Right cardiac atrium (tissue), 5 donors: ENCODE data around the gene EPHB2. TPM values are rescaled to one million over a fixed set of nuclear protein-coding genes. Genes with fewer than 3 reads are reported as not detected.
"Not testable (repeated sequence)": the region's sequence is repeated elsewhere in the genome, so short reads cannot be mapped to it uniquely, and the experiment has no call there.

Experiments used
- ATAC-seq, 2 donors: fragments of 200-7000 bp; cut with Tn5 transposase; one replicate each; pipeline versions ENCODE4 v1.8.0 to v1.9.1; 2020; ENCODE audit warnings: moderate library complexity in 2 of 2, mild to moderate bottlenecking in 1 of 2
- DNase-seq, 3 donors: peaks; one replicate each; pipeline ENCODE4 v3.0.0-alpha.2; 2020
- H3K27ac ChIP-seq: one replicate; pipeline ENCODE4 v1.5.1; 2013; ENCODE audit warnings: mild to moderate bottlenecking, low read length, control low read depth, moderate library complexity
- H3K27me3 ChIP-seq: one replicate; pipeline ENCODE4 v1.6.1; 2013; ENCODE audit not compliant: control insufficient read depth, insufficient read depth
- H3K4me1 ChIP-seq: one replicate; pipeline ENCODE4 v1.6.1; 2013; ENCODE audit warnings: low read length; ENCODE audit not compliant: control insufficient read depth, insufficient read depth
- H3K4me3 ChIP-seq: one replicate; pipeline ENCODE4 v1.5.1; 2013; ENCODE audit warnings: low read length, control low read depth
- H3K9me3 ChIP-seq: one replicate; pipeline ENCODE4 v1.6.1; 2013; ENCODE audit warnings: low read length; ENCODE audit not compliant: control insufficient read depth
- WGBS: extraction: QIAGEN DNeasy Blood & Tissue Kit; methylation state at CpG from one replicate; pipeline ENCODE4 v1.1.7; 2013; 5-methylcytosine and 5-hydroxymethylcytosine counted together
- intact Hi-C, 4 donors: fragments of 100-400 bp; cut with DNase I; formaldehyde crosslinking; loops; one replicate each; pipeline versions ENCODE4 v1.11.0 to v1.14.0; 2022 to 2023
- polyA plus RNA-seq: library from polyadenylated mRNA; stranded (reverse); fragments of 200-250 nt; gene quantifications from one replicate; pipeline ENCODE4 v1.2.3, GENCODE V29; 2013
- total RNA-seq, 4 donors: library from RNA; stranded (reverse); fragmentation: NEBNext Ultra II Directional; extraction: Animal tissue kit (Norgen Biotek cat#: 25700); gene quantifications; one replicate each; pipeline ENCODE4 v1.2.1, GENCODE V29; 2021
- donor health status: healthy with polysubstance abuse.
- donor health status: DM: no; HTN: yes; CAD: no.
- donor health status: DM: no; HTN: no; CAD: no.
- donor health status: DM: no; HTN: yes; CAD: no; lungs with severe emphysema.
- donor health status: DM: yes; HTN: yes; CAD: no.

The EPHB2 gene
- total and polyA plus RNA-seq, 5 donors, result 1.2 to 7.7 (median 3.5) TPM

- Histone ChIP-seq H3K4me1 (peaks cover 4% of the 10 kb centered on the region), H3K27ac (no peak overlapping the region), H3K4me3 (no peak overlapping the region), H3K27me3 (no peaks in the 10 kb centered on the region), H3K9me3 (no peaks in the 10 kb centered on the region)
- WGBS, result 72% methylated on average over 7 of the region's 7 CpGs
- no peak for ATAC-seq
- intact Hi-C loops, result no loop called here
- DNase-seq, result no peak
These were observed 120.2 kb downstream of the EPHB2 start for GRCh38 chr1:22830757-22831340.

DNA sequence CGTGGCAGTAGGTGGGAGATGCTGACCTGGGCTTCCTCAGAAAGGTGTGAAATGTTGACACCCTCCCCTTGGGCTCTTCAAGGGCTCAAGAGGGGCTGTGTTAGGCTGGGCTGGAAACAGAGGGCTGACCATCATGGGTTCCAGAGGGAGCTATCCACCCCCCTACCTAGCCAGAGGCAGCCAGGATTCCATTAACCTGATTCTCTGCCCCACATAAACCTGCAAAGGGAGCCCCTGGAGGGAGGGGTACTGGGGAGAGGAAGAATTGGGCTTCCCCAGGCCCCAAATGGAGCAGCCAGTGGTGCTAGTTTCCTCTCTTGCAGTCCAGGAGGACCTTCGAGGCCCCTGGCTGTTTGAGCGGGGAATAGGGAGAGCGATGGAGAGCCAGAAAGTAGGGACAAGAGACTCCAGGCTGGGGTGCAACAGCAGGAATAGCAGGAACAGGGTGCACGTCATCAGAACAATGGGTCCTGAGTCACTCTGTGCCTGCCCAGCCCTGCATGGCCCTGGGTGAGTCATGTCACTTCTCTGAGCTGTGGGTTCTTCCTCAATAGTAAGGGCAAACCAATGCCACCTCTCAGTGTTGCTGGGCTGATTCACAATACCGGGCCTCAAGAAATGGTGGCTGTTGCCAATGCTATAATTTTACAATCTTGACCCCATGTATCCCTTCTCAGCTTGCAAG is 121.2 kb downstream of the EPHB2 start:
- Histone ChIP-seq H3K4me3 (no peak overlapping the region), H3K27me3 (no peaks in the 10 kb centered on the region), H3K4me1 (no peaks in the 10 kb centered on the region), H3K27ac (no peak overlapping the region), H3K9me3 (no peaks in the 10 kb centered on the region)
- ATAC-seq, result peak in 1 of 2 donors; percentile 66
- intact Hi-C loops, result no loop called here
- 76% methylated on average over 6 of the region's 6 CpGs for WGBS
- DNase-seq, result no peak

DNA sequence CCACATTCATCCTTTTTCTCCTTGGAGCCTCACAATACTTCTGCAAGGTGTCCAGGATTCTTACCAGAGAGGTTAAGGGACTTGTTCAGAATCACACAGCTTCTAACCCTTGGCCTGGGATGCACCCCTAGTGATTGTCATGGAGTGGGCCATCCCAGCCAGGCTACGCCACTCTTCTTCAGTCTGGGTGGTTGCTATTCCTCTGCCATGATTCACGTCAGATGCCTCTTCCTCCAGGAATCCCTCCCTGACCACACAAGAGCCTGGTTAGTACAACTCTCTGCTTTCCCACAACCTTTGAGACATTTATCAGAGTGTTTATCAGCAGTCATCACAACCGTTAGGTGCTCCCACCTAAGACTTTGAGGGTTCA is 121.8 kb downstream of the EPHB2 start:
- Histone ChIP-seq H3K9me3 (no peaks in the 10 kb centered on the region), H3K4me3 (no peak overlapping the region), H3K4me1 (no peaks in the 10 kb centered on the region), H3K27ac (no peak overlapping the region), H3K27me3 (no peaks in the 10 kb centered on the region)
- intact Hi-C loops, result no loop called here
- 87% methylated on average over 3 of the region's 3 CpGs for WGBS
- ATAC-seq (no peak), DNase-seq (no peak)

GRCh38 chr1:22833699-22834098 is 123.1 kb downstream of the EPHB2 start:
- intact Hi-C loops, result no loop called here
- DNase-seq, result no peak
- Histone ChIP-seq H3K4me3 (no peak overlapping the region), H3K27ac (no peak overlapping the region), H3K27me3 (no peaks in the 10 kb centered on the region), H3K9me3 (no peaks in the 10 kb centered on the region), H3K4me1 (no peaks in the 10 kb centered on the region)
- ATAC-seq, result no peak
- WGBS, result 82% methylated on average over 1 of the region's 1 CpG

GRCh38 chr1:22834420-22834819 is 123.8 kb downstream of the EPHB2 start:
- H3K27ac ChIP-seq, H3K4me1 ChIP-seq, DNase-seq, intact Hi-C loops, H3K4me3 ChIP-seq, H3K9me3 ChIP-seq, ATAC-seq, H3K27me3 ChIP-seq: not testable (repeated sequence)
- WGBS, result 62% methylated on average over 2 of the region's 2 CpGs

DNA sequence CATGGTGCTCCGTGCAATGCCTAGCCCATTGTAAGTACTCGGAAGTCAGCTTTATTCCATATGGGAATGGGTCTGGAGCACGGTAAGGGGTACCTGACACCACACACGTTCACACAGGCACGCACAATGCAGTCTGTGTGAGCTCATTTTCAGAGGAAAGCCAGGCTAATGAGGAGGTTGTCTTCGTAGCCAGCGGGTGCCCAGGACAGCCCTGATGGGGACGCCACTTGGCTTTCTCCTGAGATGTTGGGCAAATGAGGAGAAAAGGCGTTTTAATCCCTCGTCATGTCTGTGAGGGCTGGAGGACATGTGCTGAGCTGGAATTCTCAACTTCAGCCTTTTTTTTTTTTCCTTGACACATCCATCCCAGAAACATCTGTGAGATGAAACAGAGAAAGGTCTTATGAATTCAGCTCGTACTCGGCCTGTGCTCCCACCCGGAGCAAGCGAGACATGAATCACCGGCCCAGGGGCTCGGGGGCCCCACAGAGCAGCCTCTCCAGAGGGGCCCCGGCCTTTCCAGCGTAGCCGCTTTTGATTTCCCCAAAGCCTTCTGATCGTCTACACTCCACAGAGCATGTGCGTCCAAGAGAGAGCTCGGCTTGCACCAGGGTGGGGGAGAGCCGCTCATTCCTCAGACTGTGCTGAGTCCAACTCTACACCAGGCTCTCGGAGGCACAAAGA is 125.1 kb downstream of the EPHB2 start:
- no peak for ATAC-seq
- intact Hi-C loops, result no loop called here
- Histone ChIP-seq H3K4me1 (no peaks in the 10 kb centered on the region), H3K4me3 (no peak overlapping the region), H3K27me3 (no peaks in the 10 kb centered on the region), H3K27ac (no peak overlapping the region), H3K9me3 (no peaks in the 10 kb centered on the region)
- DNase-seq, result no peak
- WGBS, result 85% methylated on average over 24 of the region's 24 CpGs

GRCh38 chr1:22836850-22837249 is 126.2 kb downstream of the EPHB2 start:
- Histone ChIP-seq H3K27ac (no peak overlapping the region), H3K4me1 (peaks cover 3% of the 10 kb centered on the region), H3K27me3 (no peaks in the 10 kb centered on the region), H3K9me3 (no peaks in the 10 kb centered on the region), H3K4me3 (no peak overlapping the region)
- intact Hi-C loops, result no loop called here
- 76% methylated on average over 5 of the region's 5 CpGs for WGBS
- no peak for DNase-seq
- ATAC-seq, result no peak

GRCh38 chr1:22837332-22837731 is 126.7 kb downstream of the EPHB2 start:
- Histone ChIP-seq H3K9me3 (no peaks in the 10 kb centered on the region), H3K27me3 (no peaks in the 10 kb centered on the region), H3K27ac (no peak overlapping the region), H3K4me1 (peaks cover 4% of the 10 kb centered on the region), H3K4me3 (no peak overlapping the region)
- DNase-seq (no peak), ATAC-seq (no peak)
- WGBS, result 87% methylated on average over 3 of the region's 3 CpGs
- intact Hi-C loops, result no loop called here

DNA sequence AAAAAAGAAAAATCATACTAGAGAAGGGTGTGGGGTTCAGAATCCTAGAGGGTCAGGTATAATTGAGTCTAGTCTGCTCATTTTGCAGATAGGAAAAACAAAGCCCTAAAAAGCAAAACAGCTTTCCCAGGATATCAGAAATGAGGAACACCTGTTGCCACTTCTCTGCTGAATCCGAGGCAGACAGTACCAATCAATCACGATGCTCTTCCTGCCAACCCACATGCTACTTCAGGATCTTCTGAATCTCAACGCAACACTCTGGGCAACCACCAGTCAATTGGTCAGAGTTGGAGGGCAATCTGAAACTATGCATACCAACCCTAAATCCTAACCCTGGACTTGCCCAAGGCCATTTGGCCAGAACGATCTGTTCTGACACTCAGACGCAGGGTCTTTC is 128.3 kb downstream of the EPHB2 start:
- Histone ChIP-seq H3K4me1 (peaks cover 6% of the 10 kb centered on the region), H3K4me3 (no peak overlapping the region), H3K27me3 (no peaks in the 10 kb centered on the region), H3K27ac (no peak overlapping the region), H3K9me3 (no peaks in the 10 kb centered on the region)
- ATAC-seq, result no peak
- DNase-seq, result no peak
- intact Hi-C loops, result no loop called here
- WGBS, result 76% methylated on average over 5 of the region's 5 CpGs

- ATAC-seq (no peak), DNase-seq (peak in 1 of 3 donors; percentile 29)
- Histone ChIP-seq H3K27ac (no peak overlapping the region), H3K27me3 (no peaks in the 10 kb centered on the region), H3K4me3 (no peak overlapping the region), H3K4me1 (peaks cover 10% of the 10 kb centered on the region), H3K9me3 (no peaks in the 10 kb centered on the region)
- intact Hi-C loops, result no loop called here
- WGBS, result 78% methylated on average over 6 of the region's 6 CpGs
These were observed 129.2 kb downstream of the EPHB2 start for GRCh38 chr1:22839806-22840205.

GRCh38 chr1:22841142-22841541 is 130.5 kb downstream of the EPHB2 start:
- Histone ChIP-seq H3K9me3 (no peaks in the 10 kb centered on the region), H3K27ac (peak overlapping the region; percentile 37), H3K4me1 (peaks cover 10% of the 10 kb centered on the region), H3K4me3 (no peak overlapping the region), H3K27me3 (no peaks in the 10 kb centered on the region)
- DNase-seq (no peak), ATAC-seq (peak; percentile 27 to 46)
- 32% methylated on average over 3 of the region's 3 CpGs for WGBS
- intact Hi-C loops, result no loop called here
